HepG2 (cell line): ENCODE measurements around the gene ZNF618. TPM values are rescaled to one million over a fixed set of nuclear protein-coding genes. Genes with fewer than 3 reads are reported as not detected.
A peak's percentile ranks its signal among the peaks of the same experiment; 100 is the strongest.

Experiments
- CHD4 ChIP-seq: fragments of 200-600 bp; sonication (generic); IDR thresholded peaks from 2 replicates; pipeline ENCODE4 v1.7.0; 2017; ENCODE audit warnings: mild to moderate bottlenecking, low read length, borderline replicate concordance
- CREM ChIP-seq, 2 experiments: sonication (generic) in 1 of 2; formaldehyde crosslinking in 1 of 2; IDR thresholded peaks; 2 replicates each; pipeline versions ENCODE4 v1.4.0 to v1.6.1; 2016 to 2020; ENCODE audit warnings: antibody characterized with exemption in 1 of 2, mild to moderate bottlenecking in 1 of 2, missing genetic modification reagents in 1 of 2
- DMAP1 ChIP-seq: IDR thresholded peaks from 2 replicates; pipeline ENCODE4 v1.6.1; 2016
- HNRNPH1 ChIP-seq: fragments of 200-400 bp; formaldehyde crosslinking; optimal IDR thresholded peaks from 2 replicates; pipeline ENCODE3; 2017; ENCODE audit warnings: mild to moderate bottlenecking, low read depth, low read length
- HOXA5 ChIP-seq: sonication (generic); formaldehyde crosslinking; IDR thresholded peaks from 2 replicates; pipeline ENCODE4 v1.4.0; 2020; ENCODE audit warnings: missing genetic modification reagents
- KDM1A ChIP-seq: IDR thresholded peaks from 2 replicates; pipeline ENCODE4 v1.6.1; 2016; ENCODE audit warnings: missing compliant biosample characterization
- KLF13 ChIP-seq: sonication (generic); formaldehyde crosslinking; IDR thresholded peaks from 2 replicates; pipeline ENCODE4 v1.4.0; 2020; ENCODE audit warnings: mild to moderate bottlenecking, missing genetic modification reagents
- MAFK ChIP-seq, 2 experiments: IDR thresholded peaks in 1 of 2; conservative IDR thresholded peaks in 1 of 2; 2 replicates each; pipeline ENCODE4 v1.6.1; 2011; ENCODE audit warnings: improper control_type of control experiment in 2 of 2, low read length in 2 of 2
- PTBP1 ChIP-seq: fragments of 200-400 bp; formaldehyde crosslinking; IDR thresholded peaks from 2 replicates; pipeline ENCODE4 v1.6.1; 2018; ENCODE audit warnings: low read length, low read depth; ENCODE audit not compliant: poor library complexity, severe bottlenecking
- RBM22 ChIP-seq: fragments of 200-400 bp; formaldehyde crosslinking; optimal IDR thresholded peaks from 2 replicates; pipeline ENCODE3; 2017; ENCODE audit warnings: mild to moderate bottlenecking, low read length, moderate library complexity
- RNF219 ChIP-seq: sonication (generic); formaldehyde crosslinking; IDR thresholded peaks from 2 replicates; pipeline ENCODE4 v1.5.0; 2020; ENCODE audit warnings: mild to moderate bottlenecking, missing genetic modification reagents
- TGIF2 ChIP-seq: IDR thresholded peaks from 2 replicates; pipeline ENCODE4 v1.6.1; 2016; ENCODE audit warnings: control low read depth, missing compliant biosample characterization
- ZNF142 ChIP-seq: sonication (generic); formaldehyde crosslinking; IDR thresholded peaks from 2 replicates; pipeline ENCODE4 v1.4.0; 2020; ENCODE audit warnings: missing genetic modification reagents
- ZNF235 ChIP-seq: sonication (generic); formaldehyde crosslinking; IDR thresholded peaks from 2 replicates; pipeline ENCODE4 v1.8.1; 2023; ENCODE audit warnings: mild to moderate bottlenecking, missing genetic modification reagents, borderline replicate concordance
- ZNF292 ChIP-seq: sonication (generic); formaldehyde crosslinking; IDR thresholded peaks from 2 replicates; pipeline ENCODE4 v1.8.1; 2022; ENCODE audit warnings: mild to moderate bottlenecking, low read depth, missing genetic modification reagents, borderline replicate concordance
- ZNF343 ChIP-seq: sonication (generic); formaldehyde crosslinking; IDR thresholded peaks from 2 replicates; pipeline ENCODE4 v1.4.0; 2020; ENCODE audit warnings: mild to moderate bottlenecking, missing genetic modification reagents
- ZNF761 ChIP-seq: sonication (generic); formaldehyde crosslinking; conservative IDR thresholded peaks from 2 replicates; pipeline ENCODE4 v1.4.0; 2020; ENCODE audit warnings: mild to moderate bottlenecking, missing genetic modification reagents
- ZNF792 ChIP-seq: IDR thresholded peaks from 2 replicates; pipeline ENCODE4 v1.6.1; 2016
- polyA plus RNA-seq, 8 experiments: library from polyadenylated mRNA; depleted of rRNA in 3 of 8; stranded (reverse) in 7 of 8; unstranded in 1 of 8; fragments of >200 nt; fragmentation: Illumina TruSeq in 4 of 8; extraction: Trizol in 4 of 8; gene quantifications; 2 replicates each; pipeline versions ENCODE4 v1.2.1 to v1.2.3, GENCODE V29; 2011 to 2016; ENCODE audit warnings: low read depth in 4 of 8, missing spikeins in 1 of 8, mixed read lengths in 1 of 8; ENCODE audit not compliant: insufficient read depth in 1 of 8
- total RNA-seq, 5 experiments: library from RNA; depleted of rRNA; stranded (reverse); fragments of >200 nt; fragmentation: Illumina TruSeq; extraction: Trizol; gene quantifications; 2 replicates each; pipeline ENCODE4 v1.2.3, GENCODE V29; 2016; ENCODE audit warnings: low read depth in 1 of 5
- TF ChIP-seq, protein P1 (sequence below): sonication (generic); formaldehyde crosslinking; IDR thresholded peaks from 2 replicates; pipeline ENCODE4 v1.5.1; 2020; ENCODE audit warnings: mild to moderate bottlenecking, missing genetic modification reagents, moderate library complexity
- TF ChIP-seq, protein P2 (sequence below): sonication (generic); formaldehyde crosslinking; IDR thresholded peaks from 2 replicates; pipeline ENCODE4 v1.4.0; 2020; ENCODE audit warnings: missing genetic modification reagents, mild to moderate bottlenecking, borderline replicate concordance

ZNF618 gene
- total and polyA plus RNA-seq, 2 of the 13 experiments (the other 11 are each of a cell fraction or from before 2014, with no cell fraction given) = 0.07 TPM

DNA sequence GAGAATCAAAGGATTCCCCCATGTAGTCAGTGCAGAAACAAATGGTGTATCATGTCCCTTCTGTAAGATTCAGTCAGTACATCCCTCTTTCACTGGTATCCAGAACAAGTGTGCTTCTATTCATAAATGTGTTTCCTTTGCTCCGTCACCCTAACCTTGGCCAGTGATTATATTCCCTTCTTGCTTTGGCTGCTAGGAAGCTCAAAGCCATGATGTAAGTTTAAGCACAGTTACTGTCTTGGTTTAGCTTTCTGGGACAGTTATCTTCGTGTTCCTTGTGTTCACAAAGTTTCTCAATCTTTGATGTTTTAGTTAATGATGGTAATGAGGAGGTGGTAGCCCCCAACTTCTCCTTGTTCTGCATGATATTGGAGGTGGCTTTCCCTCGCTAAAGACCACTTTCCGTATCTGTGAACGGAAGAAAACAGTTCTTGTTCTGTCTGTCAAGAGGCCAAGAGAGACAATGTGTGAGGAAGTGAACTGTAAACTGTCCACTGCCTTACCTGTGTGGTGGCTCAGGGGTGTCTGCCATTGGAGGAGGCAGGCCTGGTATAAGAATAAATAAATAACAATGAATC, 204.2 kb downstream of the ZNF618 start (continued):
- TF ChIP-seq RNF219 (0 out of 2 replicates have a peak, but pooled peaks have one; percentile 53), KLF13 (CRISPR knock-in tag) (no peak), ZNF292 (CRISPR knock-in tag) (0 out of 2 replicates have a peak, but pooled peaks have one; percentile 1), PTBP1 (no peak), CHD4 (peak; percentile 92; the same call in 1 of the 2 replicates), HNRNPH1 (peak; percentile 3), CREM (IDR thresholded peaks at IDR 0.05) (no peak), CREM (CRISPR knock-in tag; IDR thresholded peaks at IDR 0.05) (no peak), HOXA5 (CRISPR knock-in tag) (no peak), RBM22 (peak; percentile 42), KDM1A (peak; percentile 80; the same call in 1 of the 2 replicates), TGIF2 (CRISPR knock-in tag) (peak; percentile 74; the same call in 1 of the 2 replicates), ZNF761 (no peak), ZNF792 (0 out of 2 replicates have a peak, but pooled peaks have one; percentile 0), ZNF142 (CRISPR knock-in tag) (no peak), MAFK (conservative IDR thresholded peaks at IDR 0.05 in 1 of 2, IDR thresholded peaks at IDR 0.05 in 1 of 2; ENCODE audit: low read length in 2 of 2) (no peak), DMAP1 (CRISPR knock-in tag) (0 out of 2 replicates have a peak, but pooled peaks have one; percentile 5), ZNF235 (CRISPR knock-in tag) (no peak), ZNF343 (CRISPR knock-in tag) (no peak)
- TF ChIP-seq, protein P1, sequence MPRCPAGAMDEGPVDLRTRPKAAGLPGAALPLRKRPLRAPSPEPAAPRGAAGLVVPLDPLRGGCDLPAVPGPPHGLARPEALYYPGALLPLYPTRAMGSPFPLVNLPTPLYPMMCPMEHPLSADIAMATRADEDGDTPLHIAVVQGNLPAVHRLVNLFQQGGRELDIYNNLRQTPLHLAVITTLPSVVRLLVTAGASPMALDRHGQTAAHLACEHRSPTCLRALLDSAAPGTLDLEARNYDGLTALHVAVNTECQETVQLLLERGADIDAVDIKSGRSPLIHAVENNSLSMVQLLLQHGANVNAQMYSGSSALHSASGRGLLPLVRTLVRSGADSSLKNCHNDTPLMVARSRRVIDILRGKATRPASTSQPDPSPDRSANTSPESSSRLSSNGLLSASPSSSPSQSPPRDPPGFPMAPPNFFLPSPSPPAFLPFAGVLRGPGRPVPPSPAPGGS (CRISPR knock-in tag) = no peak
- TF ChIP-seq, protein P2, sequence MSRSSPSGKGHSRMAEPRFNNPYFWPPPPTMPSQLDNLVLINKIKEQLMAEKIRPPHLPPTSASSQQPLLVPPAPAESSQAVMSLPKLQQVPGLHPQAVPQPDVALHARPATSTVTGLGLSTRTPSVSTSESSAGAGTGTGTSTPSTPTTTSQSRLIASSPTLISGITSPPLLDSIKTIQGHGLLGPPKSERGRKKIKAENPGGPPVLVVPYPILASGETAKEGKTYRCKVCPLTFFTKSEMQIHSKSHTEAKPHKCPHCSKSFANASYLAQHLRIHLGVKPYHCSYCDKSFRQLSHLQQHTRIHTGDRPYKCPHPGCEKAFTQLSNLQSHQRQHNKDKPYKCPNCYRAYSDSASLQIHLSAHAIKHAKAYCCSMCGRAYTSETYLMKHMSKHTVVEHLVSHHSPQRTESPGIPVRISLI (CRISPR knock-in tag) = no peak
